ENCODE measurements around the gene RBM39.

DNA sequence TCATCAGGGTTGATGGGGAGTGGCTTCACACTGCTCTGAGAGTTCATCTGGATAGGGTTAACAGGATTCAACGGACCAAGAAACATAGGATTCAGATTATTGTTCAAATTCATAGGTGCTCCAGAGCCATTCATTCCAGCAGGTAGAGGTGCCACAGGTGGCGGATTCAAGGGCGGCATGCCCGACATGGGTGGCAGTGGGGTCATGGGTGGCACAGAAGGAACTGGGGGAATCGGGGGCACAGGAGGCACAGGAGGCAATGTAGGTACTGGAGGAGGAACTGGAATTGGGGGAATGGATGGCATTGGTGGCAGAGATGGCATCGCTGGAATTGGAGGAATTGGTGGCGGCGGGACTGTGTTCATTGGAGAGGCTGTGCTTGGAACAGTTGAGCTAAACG is 87.6 kb downstream of the RBM39 start:
- no peak for TF ChIP-seq POLR2A (IDR thresholded peaks at IDR 0.05)
- TF ChIP-seq, protein P1, sequence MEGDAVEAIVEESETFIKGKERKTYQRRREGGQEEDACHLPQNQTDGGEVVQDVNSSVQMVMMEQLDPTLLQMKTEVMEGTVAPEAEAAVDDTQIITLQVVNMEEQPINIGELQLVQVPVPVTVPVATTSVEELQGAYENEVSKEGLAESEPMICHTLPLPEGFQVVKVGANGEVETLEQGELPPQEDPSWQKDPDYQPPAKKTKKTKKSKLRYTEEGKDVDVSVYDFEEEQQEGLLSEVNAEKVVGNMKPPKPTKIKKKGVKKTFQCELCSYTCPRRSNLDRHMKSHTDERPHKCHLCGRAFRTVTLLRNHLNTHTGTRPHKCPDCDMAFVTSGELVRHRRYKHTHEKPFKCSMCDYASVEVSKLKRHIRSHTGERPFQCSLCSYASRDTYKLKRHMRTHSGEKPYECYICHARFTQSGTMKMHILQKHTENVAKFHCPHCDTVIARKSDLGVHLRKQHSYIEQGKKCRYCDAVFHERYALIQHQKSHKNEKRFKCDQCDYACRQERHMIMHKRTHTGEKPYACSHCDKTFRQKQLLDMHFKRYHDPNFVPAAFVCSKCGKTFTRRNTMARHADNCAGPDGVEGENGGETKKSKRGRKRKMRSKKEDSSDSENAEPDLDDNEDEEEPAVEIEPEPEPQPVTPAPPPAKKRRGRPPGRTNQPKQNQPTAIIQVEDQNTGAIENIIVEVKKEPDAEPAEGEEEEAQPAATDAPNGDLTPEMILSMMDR (IDR thresholded peaks at IDR 0.05 in 4 of 5, conservative IDR thresholded peaks at IDR 0.05 in 1 of 5) = no peak

Data from gastrocnemius medialis (tissue), 4 donors.